GM18861 (cell line): ENCODE data around the gene KHDRBS2.
"Not testable (repeated sequence)": the region's sequence is repeated elsewhere in the genome, so short reads cannot be mapped to it uniquely, and the experiment has no call there.

ENCODE experiments used
- ATAC-seq: cut with Tn5 transposase; IDR thresholded peaks from one replicate; pipeline ENCODE4 v1.9.1; 2021; ENCODE audit not compliant: unreplicated experiment

The KHDRBS2 gene

GRCh38 chr6:61886608-61887259 is 399.3 kb downstream of the KHDRBS2 start:
- no peak for ATAC-seq

- ATAC-seq = no peak
These were observed 416.2 kb downstream of the KHDRBS2 start for GRCh38 chr6:61869632-61870400.

- no peak for ATAC-seq
These were observed 417.4 kb downstream of the KHDRBS2 start for GRCh38 chr6:61868507-61869080.

- ATAC-seq = no peak
These were observed 418.4 kb downstream of the KHDRBS2 start for GRCh38 chr6:61867635-61868034.

- no peak for ATAC-seq
These were observed 428.5 kb downstream of the KHDRBS2 start for GRCh38 chr6:61857541-61857940.

GRCh38 chr6:61841958-61842357 is 444.1 kb downstream of the KHDRBS2 start:
- ATAC-seq = no peak

GRCh38 chr6:61835237-61835636 is 450.8 kb downstream of the KHDRBS2 start:
- ATAC-seq = no peak

- no peak for ATAC-seq
These were observed 452.8 kb downstream of the KHDRBS2 start for GRCh38 chr6:61833176-61833755.

- no peak for ATAC-seq
These were observed 468.3 kb downstream of the KHDRBS2 start for GRCh38 chr6:61817716-61818115.

GRCh38 chr6:61810047-61810446 is 476.0 kb downstream of the KHDRBS2 start:
- no peak for ATAC-seq

GRCh38 chr6:61809004-61809595 is 476.9 kb downstream of the KHDRBS2 start:
- peak; percentile 81 for ATAC-seq

GRCh38 chr6:61787998-61788397 is 498.0 kb downstream of the KHDRBS2 start:
- no peak for ATAC-seq

GRCh38 chr6:61769446-61769845 is 516.6 kb downstream of the KHDRBS2 start:
- not testable (repeated sequence) for ATAC-seq

GRCh38 chr6:61755739-61756138 is 530.3 kb downstream of the KHDRBS2 start:
- ATAC-seq = no peak

GRCh38 chr6:61751986-61752385 is 534.0 kb downstream of the KHDRBS2 start:
- no peak for ATAC-seq

- no peak for ATAC-seq
These were observed 540.0 kb downstream of the KHDRBS2 start for GRCh38 chr6:61745994-61746393.

- ATAC-seq = no peak
These were observed 574.2 kb downstream of the KHDRBS2 start for GRCh38 chr6:61711849-61712248.

GRCh38 chr6:61688165-61688564 is 597.9 kb downstream of the KHDRBS2 start:
- ATAC-seq = no peak

GRCh38 chr6:61682562-61682961 is 603.5 kb downstream of the KHDRBS2 start:
- no peak for ATAC-seq

GRCh38 chr6:61679625-61680024 is 606.4 kb downstream of the KHDRBS2 start:
- no peak for ATAC-seq

GRCh38 chr6:61675734-61676133 is 610.3 kb downstream of the KHDRBS2 start:
- no peak for ATAC-seq
